HEK293T (cell line): ENCODE data around the gene TIE1.

Experiments used
- BHLHE40 ChIP-seq: fragments of 450-650 bp; IDR thresholded peaks from 2 replicates; pipeline ENCODE4 v1.6.1; 2016; ENCODE audit warnings: mild to moderate bottlenecking, moderate library complexity, borderline replicate concordance
- FOXK2 ChIP-seq: fragments of 450-650 bp; IDR thresholded peaks from 2 replicates; pipeline ENCODE4 v1.6.1; 2016; ENCODE audit warnings: mild to moderate bottlenecking
- FOXM1 ChIP-seq: fragments of 450-650 bp; IDR thresholded peaks from 2 replicates; pipeline ENCODE4 v1.6.1; 2017; ENCODE audit warnings: mild to moderate bottlenecking, borderline replicate concordance
- HDGF ChIP-seq: fragments of 450-650 bp; IDR thresholded peaks from 2 replicates; pipeline ENCODE4 v1.6.1; 2017; ENCODE audit warnings: antibody characterized with exemption, borderline replicate concordance
- L3MBTL2 ChIP-seq: fragments of 450-650 bp; conservative IDR thresholded peaks from 2 replicates; pipeline ENCODE4 v1.6.1; 2016; ENCODE audit warnings: mild to moderate bottlenecking
- PKNOX1 ChIP-seq: fragments of 450-650 bp; IDR thresholded peaks from 2 replicates; pipeline ENCODE4 v1.6.1; 2016
- SP1 ChIP-seq: fragments of 450-650 bp; IDR thresholded peaks from 2 replicates; pipeline ENCODE4 v1.6.1; 2017
- SUZ12 ChIP-seq: fragments of 450-650 bp; IDR thresholded peaks from 2 replicates; pipeline ENCODE4 v1.6.1; 2016; ENCODE audit warnings: mild to moderate bottlenecking
- TARDBP ChIP-seq: fragments of 450-650 bp; IDR thresholded peaks from 2 replicates; pipeline ENCODE4 v1.6.1; 2016
- ZNF384 ChIP-seq: fragments of 450-650 bp; IDR thresholded peaks from 2 replicates; pipeline ENCODE4 v1.6.1; 2016

- no peak for TF ChIP-seq PKNOX1
- TF ChIP-seq SP1, result no peak
- no peak for TF ChIP-seq L3MBTL2
- TF ChIP-seq FOXK2, result no peak
- no peak for TF ChIP-seq ZNF384
- no peak for TF ChIP-seq BHLHE40
- TF ChIP-seq TARDBP, result no peak
- TF ChIP-seq SUZ12, result no peak
- no peak for TF ChIP-seq HDGF
- TF ChIP-seq FOXM1, result no peak
Observed at GRCh38 chr1:43269627-43270375, 31.0 kb upstream of the TIE1 start, which contains the start of gene TMEM125.
